HG02943 (cell line): ENCODE measurements around the gene ADGB.
"Not testable (repeated sequence)": the region's sequence is repeated elsewhere in the genome, so short reads cannot be mapped to it uniquely, and the experiment has no call there.

Experiments
- ATAC-seq: cut with Tn5 transposase; IDR thresholded peaks from one replicate; pipeline ENCODE4 v1.9.1; 2021; ENCODE audit warnings: mild to moderate bottlenecking, low read depth, moderate library complexity; ENCODE audit not compliant: unreplicated experiment

Gene ADGB

DNA sequence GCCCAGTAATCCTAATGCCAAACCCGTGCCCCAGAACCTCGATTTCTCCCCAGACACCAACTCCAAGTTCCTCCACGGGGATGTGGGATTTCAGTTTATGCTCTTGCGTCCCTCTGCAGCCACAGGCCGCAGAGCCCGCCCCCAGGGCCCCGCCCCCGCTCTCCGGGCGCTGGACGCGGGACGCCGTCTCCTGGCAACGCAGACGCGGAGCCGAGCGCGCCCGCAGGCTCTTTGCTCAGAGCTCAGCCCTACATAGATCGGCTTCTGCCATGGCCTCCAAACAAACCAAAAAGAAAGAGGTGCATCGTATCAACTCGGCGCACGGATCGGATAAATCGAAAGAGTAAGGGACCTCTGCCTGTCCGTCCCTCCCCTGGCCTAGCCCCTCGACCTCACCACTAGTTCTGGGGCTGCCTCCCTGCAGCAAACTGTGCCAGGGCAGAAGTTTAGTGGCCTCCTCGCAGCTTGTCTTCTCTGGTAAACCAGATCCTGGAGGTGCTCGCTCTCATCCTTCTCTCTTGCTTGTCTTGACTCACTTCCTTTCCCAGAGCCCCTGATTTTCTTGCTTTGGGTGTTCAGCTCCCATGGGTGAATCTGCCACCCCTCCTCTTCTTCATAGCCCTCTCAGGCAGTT lies at the start of gene ADGB:
ADGB (plus strand) TSS at position 201 of the 634 bp plus-strand sequence; CDS start at position 270, 69 bp downstream.
- ATAC-seq = no peak

DNA sequence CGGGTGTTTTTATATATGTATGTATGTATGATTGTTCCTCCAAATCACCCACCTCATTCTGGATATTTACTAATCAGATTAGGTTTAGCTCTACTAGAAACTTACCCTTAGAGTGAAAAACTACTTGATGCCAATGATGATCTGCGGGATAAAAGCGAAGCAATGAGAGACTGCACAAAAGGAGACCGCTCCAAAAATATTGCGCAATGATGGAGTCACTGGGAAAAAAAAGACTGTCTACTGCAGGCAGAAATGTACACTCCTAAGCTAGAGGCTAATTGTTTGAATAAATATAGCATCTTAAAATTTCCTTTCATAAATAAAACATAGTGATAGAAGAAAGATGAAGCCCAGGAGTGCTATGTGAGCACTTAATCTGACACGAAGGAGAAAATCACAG lies 47.9 kb upstream of the ADGB start:
- no peak for ATAC-seq

DNA sequence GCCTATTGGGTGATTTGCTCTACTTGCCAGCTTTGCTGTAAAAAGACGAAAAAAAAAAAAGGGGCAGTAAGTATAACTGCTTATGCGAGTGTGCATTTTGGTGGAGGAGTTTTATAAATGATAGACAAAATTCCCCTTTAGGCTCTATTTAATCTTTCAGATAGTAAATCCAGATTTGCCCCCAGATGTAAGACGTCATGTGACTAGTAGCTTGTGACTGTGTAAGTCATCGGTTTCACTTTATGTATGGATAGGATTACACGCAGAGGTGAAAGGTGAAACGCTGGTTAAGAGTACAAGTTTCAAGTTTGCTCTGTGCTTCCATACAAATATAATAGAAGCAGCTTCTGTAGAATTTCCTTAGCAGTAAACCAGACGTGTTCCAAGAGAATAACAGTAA lies 47.2 kb upstream of the ADGB start:
- ATAC-seq = no peak

DNA sequence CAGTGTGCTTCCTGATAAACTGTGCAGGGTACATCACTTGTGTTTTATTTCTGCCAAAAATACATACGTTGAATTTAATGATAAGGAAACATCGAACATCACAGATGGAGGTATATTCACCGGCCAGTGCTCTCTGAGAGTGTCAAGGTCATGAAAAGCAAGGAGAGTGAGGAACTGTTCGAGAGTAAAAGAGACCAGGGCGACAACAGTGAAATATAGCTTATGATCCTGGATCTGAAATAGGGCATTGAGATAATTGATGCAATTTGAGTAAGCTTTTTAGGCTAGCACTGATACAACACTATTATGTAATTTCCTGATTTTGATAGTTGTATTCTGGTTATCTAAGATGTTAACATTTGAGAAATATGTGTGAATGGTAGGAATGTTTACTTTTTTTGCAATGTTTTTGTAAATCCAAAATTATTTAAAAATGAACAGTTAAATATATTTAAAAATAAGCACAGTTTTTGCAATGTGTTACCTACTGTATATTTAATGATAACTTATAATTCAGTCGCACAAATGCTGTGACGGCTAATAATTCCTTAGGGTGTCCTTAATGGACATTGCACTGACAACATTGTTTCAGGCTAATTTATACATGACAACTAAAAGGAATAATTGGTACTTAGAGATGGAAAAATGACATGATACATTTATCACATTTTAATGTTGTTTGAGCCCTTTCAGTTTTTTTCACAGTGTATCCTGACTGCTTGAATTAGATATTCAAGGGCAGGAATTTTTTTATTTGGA lies 45.2 kb upstream of the ADGB start:
- ATAC-seq = no peak

DNA sequence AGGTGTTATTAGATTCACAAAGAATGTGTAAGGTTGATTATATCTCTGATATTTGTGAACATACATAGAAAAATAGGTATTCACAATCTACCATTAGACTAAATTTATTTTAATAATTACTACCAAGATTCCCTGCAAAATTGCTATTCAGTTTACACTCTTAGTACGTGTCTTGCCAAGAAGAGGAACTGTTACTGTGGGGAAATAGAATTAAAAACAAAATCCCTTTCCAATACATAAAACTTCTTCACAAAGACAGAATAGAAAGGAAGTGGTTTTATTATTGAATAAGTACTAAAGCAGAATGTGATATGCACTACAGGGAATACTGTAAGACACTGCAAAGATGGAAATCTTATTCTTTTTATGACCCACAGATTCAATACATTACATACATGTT lies 38.2 kb upstream of the ADGB start:
- ATAC-seq = no peak

DNA sequence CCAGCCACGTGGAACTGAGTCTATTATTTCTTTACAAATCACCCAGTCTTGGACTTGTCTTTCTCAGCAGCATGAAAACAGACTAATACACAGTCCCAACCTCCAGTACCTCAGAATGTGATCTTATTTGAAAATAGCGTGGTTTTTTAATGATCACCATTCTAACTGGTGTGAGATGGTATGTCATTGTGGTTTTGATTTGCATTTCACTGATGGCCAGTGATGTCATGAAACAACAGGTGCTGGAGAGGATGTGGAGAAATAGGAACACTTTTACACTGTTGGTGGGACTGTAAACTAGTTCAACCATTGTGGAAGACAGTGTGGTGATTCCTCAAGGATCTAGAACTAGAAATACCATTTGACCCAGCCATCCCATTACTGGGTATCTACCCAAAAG lies 32.1 kb upstream of the ADGB start:
- not testable (repeated sequence) for ATAC-seq

DNA sequence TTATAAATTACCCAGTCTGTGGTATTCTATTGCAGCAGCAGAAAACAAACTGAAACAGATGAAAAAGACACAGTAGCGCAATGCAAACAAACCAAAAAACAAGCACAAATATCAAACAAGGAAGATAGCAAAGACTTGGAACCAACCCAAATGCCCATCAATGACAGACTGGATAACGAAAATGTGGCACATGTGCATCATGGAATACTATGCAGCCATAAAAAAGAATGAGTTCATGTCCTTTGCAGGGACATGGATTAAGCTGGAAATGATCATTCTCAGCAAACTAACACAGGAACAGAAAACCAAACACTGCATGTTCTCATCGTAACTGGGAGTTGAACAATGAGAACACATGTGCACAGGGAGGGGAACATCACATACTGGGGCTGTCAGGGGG lies 30.2 kb upstream of the ADGB start:
- not testable (repeated sequence) for ATAC-seq

DNA sequence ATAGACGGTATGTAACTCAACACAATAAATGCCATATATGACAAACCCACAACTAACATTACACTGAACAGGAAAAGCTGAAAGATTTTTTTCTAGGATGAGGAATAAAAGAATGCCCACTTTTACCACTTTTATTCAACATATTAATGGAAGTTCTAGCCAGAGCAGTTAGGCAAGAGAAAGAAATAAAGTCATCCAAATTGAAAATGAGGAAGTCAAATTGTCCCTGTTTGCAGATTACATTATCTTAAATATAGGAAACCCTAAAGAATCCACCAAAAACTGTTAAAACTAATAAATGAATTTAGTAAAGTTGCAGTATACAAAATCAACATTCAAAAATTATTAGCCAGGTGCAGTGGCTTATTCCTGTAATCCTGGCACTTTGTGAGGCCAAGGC lies 24.6 kb upstream of the ADGB start:
- ATAC-seq = no peak

DNA sequence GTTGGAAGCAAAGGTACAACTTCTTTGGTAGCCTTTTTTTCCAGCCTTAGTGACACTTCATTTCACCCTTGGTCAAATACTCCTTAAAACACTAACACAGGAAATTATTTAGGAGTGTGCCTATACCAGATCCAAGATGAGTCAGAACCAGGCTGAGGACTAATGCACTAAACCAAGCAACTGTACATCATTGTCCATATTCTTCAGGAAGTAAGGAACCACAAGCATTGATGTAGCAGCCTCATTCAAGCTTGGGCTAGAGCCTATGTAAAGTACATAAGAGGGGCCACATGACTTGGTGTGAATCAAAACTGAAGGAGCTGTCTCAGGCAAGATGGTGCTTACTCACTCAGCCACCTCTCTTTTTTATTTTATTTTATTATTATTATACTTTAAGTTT lies 20.7 kb upstream of the ADGB start:
- ATAC-seq = no peak

DNA sequence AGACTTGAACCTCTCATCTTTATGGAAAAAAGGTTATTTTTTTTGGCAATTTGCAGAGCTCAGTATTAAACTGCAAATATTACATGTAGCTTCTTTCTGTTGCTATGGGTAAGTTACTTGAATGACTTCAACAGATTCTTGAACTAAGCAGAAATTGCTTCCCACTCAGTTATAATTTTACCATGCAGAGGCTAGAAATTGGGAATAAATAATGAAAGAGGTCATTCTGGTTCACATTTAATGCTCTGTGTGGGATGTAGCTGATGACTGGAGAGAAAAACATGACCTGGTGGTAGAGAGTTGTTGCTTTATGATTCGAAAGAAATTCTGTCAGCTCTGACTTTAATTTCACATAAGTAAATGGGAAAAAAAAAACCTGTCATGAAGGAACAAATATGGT lies 16.8 kb upstream of the ADGB start:
- no peak for ATAC-seq

DNA sequence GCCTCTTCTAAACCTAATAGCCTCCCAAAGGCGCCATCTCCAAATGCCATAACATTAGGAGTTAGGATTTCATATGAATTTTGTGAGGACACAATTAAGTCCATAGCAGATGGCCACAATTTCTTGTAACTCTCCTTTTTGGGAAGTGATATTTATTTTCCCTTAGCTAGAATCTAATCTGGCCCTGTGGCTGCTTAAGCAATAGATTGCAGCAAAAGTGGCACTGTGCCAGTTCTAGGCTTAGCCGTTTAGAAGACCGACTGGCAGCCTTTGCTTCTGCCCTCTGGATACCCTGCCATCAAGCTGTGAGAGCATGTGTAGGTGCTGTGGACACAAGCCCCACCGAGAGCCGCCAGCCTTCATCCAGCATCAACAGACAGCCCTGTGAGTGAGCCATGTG lies 15.9 kb upstream of the ADGB start:
- no peak for ATAC-seq

DNA sequence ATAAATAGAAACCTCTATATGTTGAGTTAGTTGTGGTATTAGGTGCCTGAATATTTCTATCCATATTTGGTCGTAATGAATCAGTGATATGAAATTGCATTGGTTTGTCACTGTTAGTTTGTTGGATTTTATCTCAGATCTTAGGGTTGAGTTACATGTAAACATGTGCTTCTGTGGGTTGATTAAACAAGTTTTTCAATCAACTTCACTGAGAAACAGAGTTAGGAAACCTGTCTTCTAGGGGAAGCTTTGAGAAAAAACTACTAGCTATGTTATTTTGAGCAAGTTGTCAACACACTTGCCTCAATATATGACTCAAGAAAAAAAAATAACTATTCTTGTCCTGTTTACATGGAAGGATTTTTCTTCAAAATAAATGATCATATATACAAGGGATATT lies 14.8 kb upstream of the ADGB start:
- no peak for ATAC-seq

DNA sequence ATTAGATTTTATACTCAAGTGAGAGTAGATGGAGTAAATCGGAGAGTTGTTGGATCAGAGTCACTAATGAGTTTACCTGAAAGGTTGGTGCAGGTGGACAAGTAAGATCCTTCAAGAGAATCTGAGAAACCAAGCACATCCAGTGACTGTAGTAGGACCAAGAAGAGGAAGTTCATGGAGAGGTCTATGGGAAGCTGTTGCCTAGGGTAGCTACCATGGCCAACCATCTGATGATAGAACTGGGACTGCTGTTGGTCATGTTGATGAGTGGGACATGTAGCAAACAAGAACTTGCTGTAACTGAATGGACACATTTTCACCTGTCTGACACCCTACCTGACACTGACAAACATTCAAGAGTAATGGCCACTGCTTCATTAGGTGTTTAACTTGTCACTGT lies 11.3 kb upstream of the ADGB start:
- ATAC-seq = no peak

DNA sequence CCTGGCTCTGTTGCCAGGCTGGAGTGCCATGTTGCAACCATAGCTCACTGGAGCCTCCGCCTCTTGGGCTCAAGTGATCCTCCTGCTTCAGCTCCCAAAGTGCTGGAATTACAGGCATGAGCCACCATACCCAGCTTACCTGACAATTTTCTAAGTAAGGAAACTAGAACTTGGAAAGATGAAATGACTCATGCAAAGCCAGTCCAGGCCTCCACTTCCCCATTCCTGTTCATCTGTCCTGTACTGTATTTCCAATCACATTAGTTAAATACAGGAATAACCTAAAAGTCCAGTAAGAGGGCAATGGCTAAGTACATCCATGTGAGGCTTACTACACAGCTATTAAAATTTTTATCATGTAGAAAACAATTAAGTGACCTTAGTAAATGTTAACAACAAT lies 8.3 kb upstream of the ADGB start:
- ATAC-seq = no peak

DNA sequence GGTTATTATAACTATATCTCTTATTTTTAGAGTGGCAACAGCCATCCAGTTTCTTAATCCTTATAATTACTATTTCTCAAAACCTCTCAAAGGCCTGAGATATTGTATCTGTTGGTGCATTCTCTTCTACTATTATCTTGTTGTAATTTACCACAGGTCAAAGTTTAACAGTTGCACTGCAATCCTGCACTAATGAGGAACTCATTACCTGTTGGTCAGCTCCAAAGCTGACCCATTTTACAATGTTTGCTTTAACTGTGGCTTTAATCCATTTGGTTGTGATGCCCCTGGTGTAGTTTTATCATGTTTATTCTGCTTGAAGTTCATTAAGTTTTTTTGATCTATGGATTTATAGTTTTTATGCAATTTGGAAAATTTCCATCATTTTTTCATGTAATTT lies 6.3 kb upstream of the ADGB start:
- no peak for ATAC-seq

DNA sequence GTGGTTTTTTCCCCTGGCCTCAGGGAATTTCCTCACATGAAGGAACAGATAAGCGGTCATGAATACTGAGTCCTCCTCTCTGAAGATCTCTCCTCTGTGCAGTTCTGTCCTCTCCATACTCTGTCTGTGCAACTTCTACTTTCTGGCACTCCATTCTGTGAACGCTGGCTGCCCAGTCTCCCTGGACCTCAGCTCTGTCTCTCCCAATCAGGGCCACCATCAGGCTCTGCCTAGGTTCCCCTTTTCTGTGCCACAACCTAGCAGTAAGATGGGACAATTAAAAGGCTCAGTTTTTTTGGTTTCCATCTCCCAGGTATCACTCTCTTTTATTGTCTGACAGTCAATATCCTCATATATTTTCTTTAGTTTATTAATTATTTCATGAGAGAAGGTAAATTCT lies 4.8 kb upstream of the ADGB start:
- ATAC-seq = no peak

DNA sequence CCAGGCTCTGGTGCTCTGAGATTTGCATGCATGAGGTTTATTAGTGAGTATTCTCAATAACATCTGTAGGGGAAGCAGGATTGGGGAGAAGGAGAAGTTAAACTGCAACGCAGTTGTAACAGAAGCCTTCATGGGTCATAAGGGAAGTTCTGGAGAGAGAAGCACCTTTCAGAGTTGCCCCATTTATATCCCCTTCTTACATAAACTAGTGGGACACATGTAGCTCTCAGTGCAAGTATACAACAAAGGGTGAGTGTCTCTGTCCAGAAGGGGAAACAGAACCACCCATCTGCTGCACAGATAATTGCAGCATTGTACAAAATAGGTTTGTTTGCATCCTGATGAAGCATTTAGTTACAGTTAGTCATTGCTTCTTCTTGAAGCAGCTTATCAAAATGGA lies 4.3 kb upstream of the ADGB start:
- ATAC-seq = no peak

DNA sequence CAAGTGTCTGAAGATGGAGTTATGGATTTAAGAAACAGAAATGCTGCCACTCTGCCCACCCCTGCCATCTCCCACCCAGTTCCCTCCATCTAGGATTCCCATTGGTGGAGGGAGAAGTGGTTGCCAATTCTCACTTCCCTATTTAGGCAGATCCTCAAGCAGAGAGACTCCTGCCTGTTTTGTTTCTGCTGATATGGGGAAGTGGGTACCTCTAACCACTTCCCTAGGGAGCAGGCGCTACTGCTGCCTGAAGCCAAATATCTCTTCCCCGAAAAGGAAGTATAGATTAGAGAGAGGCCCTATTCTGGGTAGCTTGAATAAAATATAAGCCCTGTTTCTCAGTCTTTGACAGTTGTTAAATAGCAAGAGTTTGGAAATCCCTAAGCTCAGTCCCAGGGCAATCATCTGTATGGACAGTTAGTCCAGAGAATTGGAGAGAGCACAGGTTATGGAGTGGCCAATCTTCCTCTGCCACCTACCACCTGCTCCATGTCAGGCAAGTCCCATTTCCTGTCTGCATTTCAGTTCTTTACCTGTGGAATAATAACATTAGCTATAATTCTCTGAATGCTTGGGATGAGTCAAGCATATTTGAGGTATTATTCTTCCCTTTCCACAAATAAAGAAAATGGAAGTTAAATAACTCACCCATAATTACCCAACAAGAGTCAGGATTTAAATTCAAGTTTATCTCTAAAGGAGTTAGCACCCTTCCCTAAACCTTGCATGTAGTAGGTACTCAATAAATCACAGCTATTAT lies 2.6 kb upstream of the ADGB start:
- ATAC-seq = no peak

DNA sequence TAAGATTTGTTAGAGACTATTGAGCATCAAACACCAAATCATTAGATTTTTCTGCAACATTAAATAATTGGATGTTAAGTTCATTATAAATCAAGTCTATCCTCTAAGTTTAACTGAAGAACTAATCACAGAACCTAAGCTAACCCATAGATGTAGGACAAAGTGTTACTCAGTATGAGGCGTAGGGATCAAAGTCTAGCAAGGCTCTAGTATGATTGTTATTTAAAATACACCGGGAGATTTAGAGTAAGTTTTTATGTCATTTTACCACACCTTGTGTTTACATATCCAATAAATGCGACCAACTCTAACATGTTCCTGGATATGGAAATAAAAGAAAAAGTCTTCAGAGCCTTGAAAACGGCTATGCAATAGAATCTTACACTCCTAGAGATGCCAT lies 2.6 kb downstream of the ADGB start:
- no peak for ATAC-seq

DNA sequence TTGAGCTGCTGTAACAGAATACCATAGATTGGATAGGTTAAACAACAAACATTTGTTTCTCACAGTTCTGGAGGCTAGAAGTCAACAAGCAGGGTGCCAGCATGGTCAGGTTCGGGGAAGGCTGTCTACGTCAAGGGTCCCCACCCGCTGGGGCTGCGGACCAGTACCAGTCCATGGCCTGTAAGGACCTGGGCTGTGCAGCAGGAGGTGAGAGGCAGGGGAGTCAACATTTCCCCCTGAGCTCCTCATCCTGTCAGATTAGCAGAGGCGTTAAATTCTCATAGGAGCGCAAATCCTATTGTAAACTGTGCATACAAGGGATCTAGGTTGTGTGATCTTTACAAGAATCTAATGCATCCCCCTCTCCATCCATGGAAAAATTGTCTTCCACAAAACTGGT lies 3.8 kb downstream of the ADGB start:
- no peak for ATAC-seq

DNA sequence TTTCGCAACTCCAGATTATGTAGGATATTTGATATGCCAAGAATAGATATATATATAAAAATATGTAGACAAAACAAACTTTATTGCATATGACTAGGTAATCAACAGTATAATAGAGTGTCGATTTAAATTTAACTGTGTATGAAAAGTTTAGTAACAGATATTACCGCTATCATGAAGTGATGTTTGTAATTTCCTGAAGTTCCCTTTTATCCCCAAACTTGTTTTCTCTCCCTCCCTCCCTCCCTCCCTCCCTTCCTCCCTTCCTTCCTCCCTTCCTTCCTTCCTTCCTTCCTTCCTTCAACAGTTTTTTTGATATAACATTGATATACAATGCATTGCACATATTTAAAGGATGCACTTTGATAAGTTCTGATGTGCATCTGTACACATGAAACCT lies 15.2 kb downstream of the ADGB start:
- ATAC-seq = no peak

DNA sequence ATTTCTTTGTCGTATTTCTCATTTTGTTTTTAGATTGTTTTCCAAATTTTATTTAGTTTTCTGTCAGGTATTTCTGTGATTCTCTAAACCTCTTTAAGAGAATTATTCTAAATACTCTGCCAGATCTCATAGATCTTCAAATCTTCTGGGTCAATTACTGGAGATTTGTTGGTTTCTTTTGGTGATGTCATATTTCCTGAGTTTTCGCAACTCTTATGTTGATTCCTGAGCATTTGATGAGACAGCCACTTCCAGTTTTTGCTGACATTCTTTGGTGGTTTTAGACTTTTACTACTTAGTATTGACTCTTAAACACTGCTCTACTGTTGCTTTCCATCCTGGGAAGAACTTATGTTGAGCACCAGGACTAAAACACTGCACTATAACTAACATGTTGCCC lies 21.9 kb downstream of the ADGB start:
- no peak for ATAC-seq
